H1 (cell line): Measurements from ENCODE around the gene FBXL14. TPM values are rescaled to one million over a fixed set of nuclear protein-coding genes. Genes with fewer than 3 reads are reported as not detected.

Experiments
- CTCF ChIA-PET: fragments of 300-600 bp; sonication (Branson Sonifier 250); formaldehyde crosslinking; loops from one replicate; lab custom pipeline; 2021; ENCODE audit not compliant: partially characterized antibody; lab: Charles Lee
- POLR2A ChIA-PET: fragments of 300-600 bp; sonication (Branson Sonifier 250); formaldehyde crosslinking; loops from one replicate; lab custom pipeline; 2021; ENCODE audit warnings: inconsistent platforms; ENCODE audit not compliant: partially characterized antibody; lab: Charles Lee
- DNase-seq, 2 experiments: peaks; one replicate each; pipeline versions ENCODE4 v3.0.0 to v3.0.0-alpha.2; 2010 to 2022; ENCODE audit warnings: low spot score in 2 of 2, low read depth in 1 of 2, mixed read lengths in 1 of 2
- FAIRE-seq: peaks from 2 replicates; lab custom pipeline; 2011; peaks lifted over from hg19 to GRCh38; lab: Jason Lieb, UNC
- H2AFZ ChIP-seq: 2 replicates; pipeline ENCODE4 v1.8.1; 2012; ENCODE audit warnings: low read length, inconsistent platforms
- H2AK5ac ChIP-seq: 2 replicates; pipeline ENCODE4 v1.6.1; 2013; ENCODE audit warnings: low read depth, low read length
- H2BK120ac ChIP-seq: replicated peaks from 2 replicates; pipeline ENCODE3; 2013; ENCODE audit warnings: low read depth, low read length, inconsistent platforms
- H2BK12ac ChIP-seq: 2 replicates; pipeline ENCODE4 v1.6.1; 2013; ENCODE audit warnings: low read depth, low read length
- H2BK15ac ChIP-seq: 2 replicates; pipeline ENCODE4 v1.6.1; 2013; ENCODE audit warnings: low read length
- H2BK20ac ChIP-seq: 2 replicates; pipeline ENCODE4 v1.6.1; 2013; ENCODE audit warnings: low read length
- H2BK5ac ChIP-seq: 2 replicates; pipeline ENCODE4 v1.6.1; 2013; ENCODE audit warnings: low read depth, low read length
- H3K14ac ChIP-seq: 2 replicates; pipeline ENCODE4 v1.6.1; 2013; ENCODE audit warnings: inconsistent platforms; ENCODE audit not compliant: insufficient read length
- H3K18ac ChIP-seq: 2 replicates; pipeline ENCODE4 v1.6.1; 2013; ENCODE audit warnings: low read length; ENCODE audit errors: extremely low read depth
- H3K23ac ChIP-seq: 2 replicates; pipeline ENCODE4 v1.6.1; 2013; ENCODE audit warnings: inconsistent platforms; ENCODE audit not compliant: insufficient read length
- H3K23me2 ChIP-seq: 2 replicates; pipeline ENCODE4 v1.6.1; 2013; ENCODE audit warnings: low read depth, low read length
- H3K27ac ChIP-seq: 2 replicates; pipeline ENCODE4 v1.6.1; 2011; ENCODE audit warnings: low read depth, low read length, inconsistent platforms
- H3K27me3 ChIP-seq, 4 experiments: replicated peaks in 1 of 4; 1 replicate in 1 of 4; 2 replicates in 3 of 4; pipeline versions ENCODE4 v1.6.1 to v1.8.1; 2011 to 2013; ENCODE audit warnings: low read length in 3 of 4, mild to moderate bottlenecking in 3 of 4, inconsistent platforms in 2 of 4, mixed read lengths in 2 of 4, moderate library complexity in 1 of 4; ENCODE audit not compliant: control insufficient read depth in 3 of 4, insufficient read depth in 3 of 4; ENCODE audit errors: extremely low read depth in 1 of 4
- H3K36me3 ChIP-seq, 4 experiments: 2 replicates each; pipeline versions ENCODE4 v1.6.1 to v1.8.1; 2011 to 2013; ENCODE audit warnings: mild to moderate bottlenecking in 4 of 4, low read length in 3 of 4, moderate library complexity in 2 of 4, control low read depth in 1 of 4, inconsistent platforms in 1 of 4; ENCODE audit not compliant: insufficient read depth in 4 of 4, control insufficient read depth in 2 of 4
- H3K4ac ChIP-seq: replicated peaks from 2 replicates; pipeline ENCODE3; 2013; ENCODE audit warnings: low read length, low read depth, mixed read lengths, inconsistent platforms; ENCODE audit not compliant: insufficient read length
- H3K4me1 ChIP-seq, 4 experiments: replicated peaks in 1 of 4; 1 replicate in 1 of 4; 2 replicates in 3 of 4; pipeline versions ENCODE4 v1.6.1 to v1.8.1; 2011 to 2013; ENCODE audit warnings: low read length in 3 of 4, inconsistent platforms in 2 of 4, mixed read lengths in 1 of 4; ENCODE audit not compliant: insufficient read depth in 4 of 4, control insufficient read depth in 3 of 4
- H3K4me2 ChIP-seq, 2 experiments: 2 replicates each; pipeline versions ENCODE4 v1.6.1 to v1.8.1; 2011 to 2013; ENCODE audit warnings: low read depth in 2 of 2, low read length in 2 of 2, control low read depth in 1 of 2, inconsistent platforms in 1 of 2, mild to moderate bottlenecking in 1 of 2; ENCODE audit not compliant: insufficient read depth in 1 of 2
- H3K4me3 ChIP-seq, 4 experiments: fragments of 200-600, 300-600 bp in 1 of 4; sonication (generic), shearing (Covaris generic), sonication (Bioruptor Twin) in 1 of 4; 2 replicates each; pipeline versions ENCODE4 v1.5.1 to v1.8.1; 2011 to 2016; ENCODE audit warnings: low read length in 4 of 4, low read depth in 3 of 4, control low read depth in 2 of 4, inconsistent platforms in 2 of 4, mild to moderate bottlenecking in 2 of 4, mixed read lengths in 1 of 4, moderate library complexity in 1 of 4; ENCODE audit not compliant: insufficient read depth in 2 of 4; ENCODE audit errors: extremely low read depth in 1 of 4
- H3K56ac ChIP-seq: replicated peaks from 2 replicates; pipeline ENCODE3; 2013; ENCODE audit warnings: low read depth, mild to moderate bottlenecking, mixed read lengths, low read length, inconsistent platforms; ENCODE audit not compliant: insufficient read length
- H3K79me1 ChIP-seq: 2 replicates; pipeline ENCODE4 v1.6.1; 2013; ENCODE audit warnings: low read depth, low read length, control low read depth
- H3K79me2 ChIP-seq, 2 experiments: 2 replicates each; pipeline versions ENCODE4 v1.6.1 to v1.8.1; 2012 to 2013; ENCODE audit warnings: low read length in 2 of 2, mild to moderate bottlenecking in 2 of 2, inconsistent platforms in 1 of 2; ENCODE audit not compliant: insufficient read depth in 2 of 2, control insufficient read depth in 1 of 2
- H3K9ac ChIP-seq, 4 experiments: replicated peaks in 1 of 4; 1 replicate in 1 of 4; 2 replicates in 3 of 4; pipeline versions ENCODE4 v1.6.1 to v1.8.1; 2011 to 2013; ENCODE audit warnings: low read depth in 3 of 4, low read length in 3 of 4, control low read depth in 2 of 4, mild to moderate bottlenecking in 2 of 4, moderate library complexity in 2 of 4, inconsistent platforms in 1 of 4; ENCODE audit errors: extremely low read depth in 1 of 4
- H3K9me3 ChIP-seq, 2 experiments: 2 replicates each; pipeline versions ENCODE4 v1.6.1 to v1.8.1; 2012 to 2013; ENCODE audit warnings: mild to moderate bottlenecking in 2 of 2, moderate library complexity in 2 of 2, control low read depth in 1 of 2, inconsistent platforms in 1 of 2, low read depth in 1 of 2, low read length in 1 of 2, mixed read lengths in 1 of 2; ENCODE audit not compliant: insufficient read depth in 2 of 2
- H4K20me1 ChIP-seq, 2 experiments: replicated peaks in 1 of 2; 2 replicates each; pipeline versions ENCODE3 to v1.8.1; 2011 to 2013; ENCODE audit warnings: inconsistent platforms in 2 of 2, low read length in 2 of 2, mild to moderate bottlenecking in 1 of 2; ENCODE audit not compliant: insufficient read depth in 2 of 2, control insufficient read depth in 1 of 2
- H4K5ac ChIP-seq: 2 replicates; pipeline ENCODE4 v1.6.1; 2013; ENCODE audit warnings: low read length, low read depth, mixed read lengths, inconsistent platforms; ENCODE audit not compliant: insufficient read length
- H4K8ac ChIP-seq: 2 replicates; pipeline ENCODE4 v1.8.0; 2013; ENCODE audit warnings: mild to moderate bottlenecking, moderate library complexity, low read length, inconsistent platforms; ENCODE audit not compliant: insufficient read depth; ENCODE audit errors: extremely low read depth
- H4K91ac ChIP-seq: replicated peaks from 2 replicates; pipeline ENCODE3; 2013; ENCODE audit warnings: low read length, mixed read lengths, inconsistent platforms; ENCODE audit not compliant: insufficient read length
- RFX5 ChIP-seq: IDR thresholded peaks from 2 replicates; pipeline ENCODE4 v1.6.1; 2011; ENCODE audit warnings: low read depth, low read length, improper control_type of control experiment, borderline replicate concordance
- TBP ChIP-seq: IDR thresholded peaks from 2 replicates; pipeline ENCODE4 v1.6.1; 2011; ENCODE audit warnings: low read depth, low read length, improper control_type of control experiment
- WGBS, 2 experiments: shearing (Covaris generic) in 1 of 2; methylation state at CpG; one replicate each; pipeline versions ENCODE4 v1.1.6 to v1.1.7; 2013 to 2015; ENCODE audit warnings: low lambda C conversion rate in 2 of 2, mixed read lengths in 2 of 2, inconsistent platforms in 1 of 2, low coverage in 1 of 2, missing lambda C conversion rate in 1 of 2; ENCODE audit not compliant: insufficient replicate concordance in 2 of 2, insufficient coverage in 1 of 2, insufficient read length in 1 of 2; ENCODE audit errors: extremely low coverage in 1 of 2, missing lambda C conversion rate in 1 of 2; 5-methylcytosine and 5-hydroxymethylcytosine counted together
- polyA plus RNA-seq, 7 experiments: library from polyadenylated mRNA; depleted of rRNA in 3 of 7; stranded (reverse) in 5 of 7; unstranded in 2 of 7; fragments of >200 nt in 5 of 7; fragments of 200-250 nt in 2 of 7; gene quantifications; 1 replicate in 5 of 7; 2 replicates in 1 of 7; 4 replicates in 1 of 7; pipeline versions ENCODE4 v1.2.1 to v1.2.3, GENCODE V29; 2011 to 2013; ENCODE audit warnings: missing spikeins in 2 of 7, mixed read lengths in 2 of 7
- total RNA-seq: library from RNA; stranded (reverse); fragmentation: NEBNext Ultra II Directional; extraction: Animal tissue kit (Norgen Biotek cat#: 25700); gene quantifications from 2 replicates; pipeline ENCODE4 v1.2.1, GENCODE V29; 2021

Gene FBXL14
- total and polyA plus RNA-seq, 2 of the 8 experiments (the other 6 are each of a cell fraction or from before 2014, with no cell fraction given): 5.5 to 9.6 TPM

DNA sequence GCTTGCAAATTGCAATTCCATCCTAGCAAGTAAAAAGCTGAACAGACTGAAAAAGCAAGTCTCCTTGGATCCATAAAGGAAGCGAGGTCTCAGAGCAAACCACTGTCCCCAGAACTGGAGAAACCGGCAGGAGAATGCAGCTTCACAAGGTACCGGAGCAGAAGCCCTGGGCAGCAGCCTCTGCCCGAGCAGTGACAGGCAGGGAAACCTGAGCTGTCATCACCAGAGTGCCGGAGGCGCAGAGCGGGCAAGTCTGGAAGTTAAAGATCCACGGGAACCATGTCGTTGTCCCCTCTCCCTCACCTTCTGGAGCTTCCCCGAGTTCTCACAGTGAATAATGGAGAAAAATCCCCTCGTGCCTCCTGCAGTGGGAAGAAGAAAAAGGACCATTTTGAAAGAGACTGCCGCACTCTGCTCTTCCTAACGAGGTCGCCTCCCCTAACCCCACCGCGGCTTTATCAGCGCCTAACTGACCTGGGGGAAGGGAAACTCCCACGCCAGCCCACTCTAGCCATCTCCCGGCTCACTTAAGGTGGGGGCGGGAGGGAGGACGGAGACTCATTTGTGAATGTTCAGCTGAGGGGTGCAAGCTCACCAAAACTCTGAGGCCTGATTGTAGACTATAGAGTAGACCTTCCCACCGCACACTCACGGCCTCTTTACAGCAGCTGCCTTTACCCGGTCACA, 27.8 kb downstream of the FBXL14 start:
- Histone ChIP-seq H4K20me1 (no peaks in the 10 kb centered on the region), H3K4ac (no peak overlapping the region), H3K9me3 (no peaks in the 10 kb centered on the region), H2BK12ac (no peak overlapping the region), H3K9ac (no peak overlapping the region), H3K36me3 (no peaks in the 10 kb centered on the region), H2BK120ac (no peak overlapping the region), H3K79me2 (no peaks in the 10 kb centered on the region), H2BK5ac (no peak overlapping the region), H3K23ac (no peak overlapping the region), H3K27ac (no peak overlapping the region), H2AFZ (no peak overlapping the region), H4K8ac (no peak overlapping the region; the same call in 1 of the 2 replicates), H4K91ac (no peak overlapping the region), H3K4me3 (no peak overlapping the region), H3K56ac (no peak overlapping the region), H3K23me2 (no peaks in the 10 kb centered on the region), H3K4me1 (no peaks in the 10 kb centered on the region), H2BK15ac (no peak overlapping the region), H2BK20ac (no peak overlapping the region), H3K18ac (no peak overlapping the region), H2AK5ac (no peak overlapping the region), H3K14ac (no peak overlapping the region), H4K5ac (no peak overlapping the region), H3K4me2 (no peak overlapping the region), H3K27me3 (no peaks in the 10 kb centered on the region; a peak in 1 of 7 replicates), H3K79me1 (no peaks in the 10 kb centered on the region)
- no peak for DNase-seq
- WGBS, 2 experiments: 73% methylated on average over 23 of the region's 24 CpGs; no CpG with 5 or more reads in 1 of the 2 experiments
- TF ChIP-seq RFX5 (no peak), TBP (peak; percentile 62; the same call in 1 of the 2 replicates)
- ChIA-PET CTCF (interaction anchor here (0.8 to 3.4 kb wide), 7 partner anchors 10 to 449 kb away, joined by 3 to 12 read pairs (median 3); no protein-coding TSS in a partner anchor), POLR2A (no interaction called here)
- no peak for FAIRE-seq
